Kidney (tissue), 14 donors: ENCODE results near the gene TENM4. TPM values are rescaled to one million over a fixed set of nuclear protein-coding genes. Genes with fewer than 3 reads are reported as not detected.

ENCODE experiments used
- DNase-seq, 5 donors: peaks; one replicate each; pipeline ENCODE4 v3.0.0-alpha.2; 2013 to 2020
- FAIRE-seq: peaks from 2 replicates; lab custom pipeline; 2012; peaks lifted over from hg19 to GRCh38; lab: Jason Lieb, UNC
- H3K27ac ChIP-seq, 2 donors: one replicate each; pipeline ENCODE4 v1.7.0; 2013; ENCODE audit warnings: low read depth in 2 of 2, low read length in 2 of 2, inconsistent platforms in 1 of 2
- H3K27me3 ChIP-seq: one replicate; pipeline ENCODE4 v1.7.1; 2013; ENCODE audit warnings: low read length, inconsistent platforms; ENCODE audit not compliant: control insufficient read depth, insufficient read depth
- H3K36me3 ChIP-seq, 3 donors: one replicate each; pipeline versions ENCODE4 v1.7.0 to v1.7.1; 2013; ENCODE audit warnings: low read length in 3 of 3, control low read depth in 1 of 3, inconsistent platforms in 1 of 3; ENCODE audit not compliant: insufficient read depth in 3 of 3, control insufficient read depth in 2 of 3
- H3K4me1 ChIP-seq, 3 donors: one replicate each; pipeline versions ENCODE4 v1.7.0 to v1.7.1; 2013; ENCODE audit warnings: low read length in 3 of 3, inconsistent platforms in 1 of 3, low read depth in 1 of 3; ENCODE audit not compliant: control insufficient read depth in 2 of 3, insufficient read depth in 2 of 3
- H3K4me3 ChIP-seq, 3 donors: one replicate each; pipeline versions ENCODE4 v1.7.0 to v1.8.1; 2013; ENCODE audit warnings: low read length in 3 of 3, control low read depth in 1 of 3, inconsistent platforms in 1 of 3
- H3K9ac ChIP-seq, 3 donors: one replicate each; pipeline versions ENCODE4 v1.7.0 to v1.7.1; 2013; ENCODE audit warnings: low read length in 3 of 3, control low read depth in 1 of 3, inconsistent platforms in 1 of 3
- H3K9me3 ChIP-seq, 3 donors: one replicate each; pipeline versions ENCODE4 v1.7.0 to v1.7.1; 2013; ENCODE audit warnings: low read length in 3 of 3, control low read depth in 1 of 3, inconsistent platforms in 1 of 3; ENCODE audit not compliant: control insufficient read depth in 2 of 3, insufficient read depth in 1 of 3
- intact Hi-C: fragments of 100-400 bp; cut with DNase I; formaldehyde crosslinking; loops from one replicate; pipeline ENCODE4 v1.11.1; 2022
- polyA plus RNA-seq: library from polyadenylated mRNA; stranded (reverse); fragments of 350-450 nt; fragmentation: Illumina TruSeq; extraction: RNeasy Lipid Tissue Mini Kit (QIAGEN cat#74804); gene quantifications from one replicate; pipeline ENCODE4 v1.2.3, GENCODE V29; 2014; ENCODE audit warnings: low read depth, low replicate concordance; ENCODE audit not compliant: insufficient read depth
- total RNA-seq: library from RNA; stranded (reverse); fragmentation: NEBNext Ultra II Directional; extraction: Animal tissue kit (Norgen Biotek cat#: 25700); gene quantifications from one replicate; pipeline ENCODE4 v1.2.1, GENCODE V29; 2021
- TF ChIP-seq, protein P1 (sequence below): IDR thresholded peaks from 3 replicates; pipeline ENCODE4 v1.5.1; 2012; ENCODE audit warnings: mild to moderate bottlenecking, moderate library complexity, borderline replicate concordance; ENCODE audit not compliant: insufficient read depth; ENCODE audit errors: extremely low read depth
- donor health status: control.
- donor health status: control.
- donor health status: control.
- donor health status: control.
- donor health status: control.
- donor health status: DM: yes; HTN: yes; CAD: no.
- donor health status: Normal renal cell carcinoma (clear cell type).

The TENM4 gene
- total and polyA plus RNA-seq, 2 donors from 2014 or later = 0.34 to 31.0 TPM

DNA sequence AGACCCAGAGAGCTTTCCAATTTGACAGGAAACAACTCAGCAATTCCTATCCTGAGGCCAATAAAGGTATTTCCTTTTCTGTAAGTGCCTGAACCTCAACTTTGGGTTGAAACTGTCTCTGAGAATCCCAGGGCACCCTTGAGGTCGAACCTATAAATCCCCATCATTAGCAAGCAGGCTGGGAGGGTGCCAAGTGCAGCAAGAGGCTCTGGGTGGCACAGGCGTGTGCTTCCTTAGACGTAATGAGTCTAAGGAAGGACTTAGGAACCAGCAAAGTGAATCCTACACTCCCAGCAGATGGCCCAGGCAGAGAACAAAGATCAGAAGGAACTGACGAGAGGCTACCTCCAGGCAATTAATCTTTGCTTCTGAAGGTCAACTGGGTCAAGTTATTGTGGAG is 631.9 kb downstream of the TENM4 start:
- Histone ChIP-seq H3K27ac (no peak overlapping the region), H3K4me3 (no peak overlapping the region), H3K36me3 (no peaks in the 10 kb centered on the region), H3K9me3 (no peaks in the 10 kb centered on the region), H3K4me1 (peaks cover 0 to 10% (median 9%) of the 10 kb centered on the region in 3 donors), H3K9ac (no peak overlapping the region), H3K27me3 (no peaks in the 10 kb centered on the region)
- TF ChIP-seq, protein P1, sequence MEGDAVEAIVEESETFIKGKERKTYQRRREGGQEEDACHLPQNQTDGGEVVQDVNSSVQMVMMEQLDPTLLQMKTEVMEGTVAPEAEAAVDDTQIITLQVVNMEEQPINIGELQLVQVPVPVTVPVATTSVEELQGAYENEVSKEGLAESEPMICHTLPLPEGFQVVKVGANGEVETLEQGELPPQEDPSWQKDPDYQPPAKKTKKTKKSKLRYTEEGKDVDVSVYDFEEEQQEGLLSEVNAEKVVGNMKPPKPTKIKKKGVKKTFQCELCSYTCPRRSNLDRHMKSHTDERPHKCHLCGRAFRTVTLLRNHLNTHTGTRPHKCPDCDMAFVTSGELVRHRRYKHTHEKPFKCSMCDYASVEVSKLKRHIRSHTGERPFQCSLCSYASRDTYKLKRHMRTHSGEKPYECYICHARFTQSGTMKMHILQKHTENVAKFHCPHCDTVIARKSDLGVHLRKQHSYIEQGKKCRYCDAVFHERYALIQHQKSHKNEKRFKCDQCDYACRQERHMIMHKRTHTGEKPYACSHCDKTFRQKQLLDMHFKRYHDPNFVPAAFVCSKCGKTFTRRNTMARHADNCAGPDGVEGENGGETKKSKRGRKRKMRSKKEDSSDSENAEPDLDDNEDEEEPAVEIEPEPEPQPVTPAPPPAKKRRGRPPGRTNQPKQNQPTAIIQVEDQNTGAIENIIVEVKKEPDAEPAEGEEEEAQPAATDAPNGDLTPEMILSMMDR = no peak
- no peak for FAIRE-seq
- intact Hi-C loops = no loop called here
- DNase-seq = peak in 2 of 5 donors; percentile 28 to 72

- no peak overlapping the region for H3K9ac ChIP-seq
- intact Hi-C loops = no loop called here
- DNase-seq = no peak
- no peak overlapping the region for H3K4me3 ChIP-seq
- no peaks in the 10 kb centered on the region for H3K27me3 ChIP-seq
- H3K27ac ChIP-seq = no peak overlapping the region
- TF ChIP-seq, protein P1 = no peak
- no peaks in the 10 kb centered on the region for H3K9me3 ChIP-seq
- no peaks in the 10 kb centered on the region for H3K36me3 ChIP-seq
- no peak for FAIRE-seq
- H3K4me1 ChIP-seq = peaks cover under 1 to 13% (median 9%) of the 10 kb centered on the region in 3 donors
Measured at GRCh38 chr11:78807351-78807750, 633.5 kb downstream of the TENM4 start.

GRCh38 chr11:78806214-78807004 is 634.4 kb downstream of the TENM4 start:
- no peak for FAIRE-seq
- Histone ChIP-seq H3K9ac (no peak overlapping the region), H3K27me3 (no peaks in the 10 kb centered on the region), H3K36me3 (no peaks in the 10 kb centered on the region), H3K9me3 (no peaks in the 10 kb centered on the region), H3K27ac (no peak overlapping the region), H3K4me1 (peaks cover 9 to 21% (median 10%) of the 10 kb centered on the region in 3 donors), H3K4me3 (no peak overlapping the region)
- TF ChIP-seq, protein P1 = no peak
- no peak for DNase-seq
- intact Hi-C loops = no loop called here
